BJ (cell line): Measurements from ENCODE around the gene SPATA32. TPM values are rescaled to one million over a fixed set of nuclear protein-coding genes. Genes with fewer than 3 reads are reported as not detected.

Experiments used
- CTCF ChIA-PET: fragments of 350-600 bp; formaldehyde crosslinking; extraction: SDS; loops from one replicate; lab custom pipeline; 2021; ENCODE audit warnings: antibody characterized with exemption, inconsistent platforms; lab: Yijun Ruan, JAX
- POLR2A ChIA-PET: fragments of 300-600 bp; sonication (Branson Sonifier 250); formaldehyde crosslinking; extraction: SDS; loops from one replicate; lab custom pipeline; 2021; ENCODE audit warnings: antibody characterized with exemption; lab: Charles Lee
- DNase-seq: peaks from one replicate; pipeline ENCODE4 v3.0.0-alpha.2; 2011; ENCODE audit warnings: low read depth
- H3K27me3 ChIP-seq: 2 replicates; pipeline ENCODE4 v1.6.0; 2011; ENCODE audit warnings: low read length; ENCODE audit not compliant: control insufficient read depth, insufficient read depth
- H3K36me3 ChIP-seq: 2 replicates; pipeline ENCODE4 v1.5.1; 2011; ENCODE audit warnings: low read length; ENCODE audit not compliant: control insufficient read depth, insufficient read depth
- H3K4me3 ChIP-seq: 2 replicates; pipeline ENCODE4 v1.5.1; 2011; ENCODE audit warnings: low read depth, mild to moderate bottlenecking, control low read depth, low read length
- polyA plus RNA-seq: library from polyadenylated mRNA; depleted of rRNA; stranded (reverse); fragments of >200 nt; gene quantifications from 2 replicates; pipeline ENCODE4 v1.2.3, GENCODE V29; 2011
- TF ChIP-seq, protein P1 (sequence below): IDR thresholded peaks from 2 replicates; pipeline ENCODE4 v1.5.1; 2011; ENCODE audit warnings: low read depth, mild to moderate bottlenecking, control low read depth, inconsistent platforms, low read length, moderate library complexity; ENCODE audit not compliant: insufficient read depth

Gene SPATA32
- polyA plus RNA-seq, 1 experiment = not detected

DNA sequence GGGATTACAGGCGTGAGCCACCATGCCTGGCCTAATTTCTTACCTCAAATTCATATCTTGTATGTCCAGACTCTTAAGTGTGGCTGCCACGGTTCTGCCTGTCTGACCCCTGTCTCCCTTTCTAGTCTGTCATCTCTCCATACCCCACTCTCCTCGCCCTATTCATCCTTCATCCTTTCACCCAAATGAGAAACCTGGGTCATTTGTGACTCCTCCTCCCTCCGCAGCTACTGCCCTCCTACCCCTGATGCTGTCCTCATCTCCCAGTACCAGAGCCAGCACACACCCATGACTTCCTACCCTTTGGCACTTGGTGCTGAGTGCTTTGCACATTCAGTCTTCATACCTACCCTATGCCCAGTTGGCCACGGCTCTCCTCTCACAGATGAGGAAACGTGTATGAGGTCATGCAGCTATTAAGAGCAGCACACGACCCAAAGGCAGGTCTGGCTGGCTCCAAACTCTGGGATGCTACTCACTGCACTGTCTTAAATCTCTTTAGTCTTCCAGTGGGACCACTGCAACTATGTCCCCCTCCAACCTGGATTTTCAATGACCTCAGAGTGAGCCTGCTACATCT lies 1.6 kb downstream of the SPATA32 start:
- no peaks in the 10 kb centered on the region for H3K27me3 ChIP-seq
- ChIA-PET CTCF (interaction anchor here (1.2 to 2.8 kb wide), 4 partner anchors 13 to 41 kb away, joined by 3 to 11 read pairs (median 7); no protein-coding TSS in a partner anchor), POLR2A (no interaction called here)
- H3K36me3 ChIP-seq = peaks cover 23% of the 10 kb centered on the region
- no peak overlapping the region for H3K4me3 ChIP-seq
- DNase-seq = no peak
- TF ChIP-seq, protein P1, sequence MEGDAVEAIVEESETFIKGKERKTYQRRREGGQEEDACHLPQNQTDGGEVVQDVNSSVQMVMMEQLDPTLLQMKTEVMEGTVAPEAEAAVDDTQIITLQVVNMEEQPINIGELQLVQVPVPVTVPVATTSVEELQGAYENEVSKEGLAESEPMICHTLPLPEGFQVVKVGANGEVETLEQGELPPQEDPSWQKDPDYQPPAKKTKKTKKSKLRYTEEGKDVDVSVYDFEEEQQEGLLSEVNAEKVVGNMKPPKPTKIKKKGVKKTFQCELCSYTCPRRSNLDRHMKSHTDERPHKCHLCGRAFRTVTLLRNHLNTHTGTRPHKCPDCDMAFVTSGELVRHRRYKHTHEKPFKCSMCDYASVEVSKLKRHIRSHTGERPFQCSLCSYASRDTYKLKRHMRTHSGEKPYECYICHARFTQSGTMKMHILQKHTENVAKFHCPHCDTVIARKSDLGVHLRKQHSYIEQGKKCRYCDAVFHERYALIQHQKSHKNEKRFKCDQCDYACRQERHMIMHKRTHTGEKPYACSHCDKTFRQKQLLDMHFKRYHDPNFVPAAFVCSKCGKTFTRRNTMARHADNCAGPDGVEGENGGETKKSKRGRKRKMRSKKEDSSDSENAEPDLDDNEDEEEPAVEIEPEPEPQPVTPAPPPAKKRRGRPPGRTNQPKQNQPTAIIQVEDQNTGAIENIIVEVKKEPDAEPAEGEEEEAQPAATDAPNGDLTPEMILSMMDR = no peak

DNA sequence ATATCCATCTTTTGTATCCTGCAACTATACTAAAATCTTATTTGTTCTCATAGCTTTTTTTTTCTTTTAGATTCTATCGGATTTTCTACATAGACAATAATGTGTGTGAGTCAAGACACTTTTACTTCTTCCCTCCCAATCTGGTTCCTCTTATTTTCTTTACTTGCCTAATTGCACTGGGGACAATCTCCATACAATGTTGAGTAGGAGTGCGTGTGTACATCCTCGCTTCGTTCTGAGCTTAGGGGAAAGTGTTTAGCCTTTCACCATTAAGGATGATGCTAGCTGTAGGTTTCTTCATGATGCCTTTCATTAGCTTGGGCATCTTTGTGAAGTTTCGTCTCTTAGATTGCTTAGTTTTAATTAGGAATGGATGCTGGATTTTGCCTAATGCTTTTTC lies 2.9 kb downstream of the SPATA32 start:
- ChIA-PET POLR2A (no interaction called here), CTCF (interaction anchor here (0.9 to 2.8 kb wide), 5 partner anchors 10 to 40 kb away, joined by 3 to 11 read pairs (median 5); no protein-coding TSS in a partner anchor)
- Histone ChIP-seq H3K36me3 (peaks cover 10% of the 10 kb centered on the region), H3K4me3 (no peak overlapping the region), H3K27me3 (no peaks in the 10 kb centered on the region)
- DNase-seq = no peak
- TF ChIP-seq, protein P1 = no peak

DNA sequence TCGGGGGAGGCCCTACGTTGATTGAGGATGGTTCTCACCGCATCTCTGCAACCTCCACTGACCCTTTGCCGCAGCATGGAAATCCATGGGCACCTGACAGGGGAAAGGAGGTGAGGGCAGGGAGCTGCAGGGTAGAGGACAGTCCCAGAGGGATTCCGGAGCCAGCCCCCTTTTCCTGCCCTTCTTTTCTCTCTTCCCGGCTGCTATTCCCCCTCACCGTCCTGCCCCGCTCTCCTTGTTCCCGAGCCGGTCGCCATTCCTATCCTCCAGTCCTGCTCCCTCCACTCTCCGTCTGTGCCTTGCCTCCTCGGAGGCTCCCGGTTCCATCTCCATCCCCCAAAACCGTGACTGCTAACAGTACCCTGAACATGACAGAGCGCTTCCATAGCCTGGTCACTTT lies 4.8 kb downstream of the SPATA32 start:
- DNase-seq = no peak
- no peak overlapping the region for H3K4me3 ChIP-seq
- ChIA-PET CTCF (interaction anchor here (1.3 to 1.5 kb wide), 3 partner anchors 10 to 21 kb away, joined by 4 to 7 read pairs (median 4); no protein-coding TSS in a partner anchor), POLR2A (no interaction called here)
- H3K36me3 ChIP-seq = no peaks in the 10 kb centered on the region; the same call in 1 of the 2 replicates
- no peaks in the 10 kb centered on the region for H3K27me3 ChIP-seq
- TF ChIP-seq, protein P1 = no peak

DNA sequence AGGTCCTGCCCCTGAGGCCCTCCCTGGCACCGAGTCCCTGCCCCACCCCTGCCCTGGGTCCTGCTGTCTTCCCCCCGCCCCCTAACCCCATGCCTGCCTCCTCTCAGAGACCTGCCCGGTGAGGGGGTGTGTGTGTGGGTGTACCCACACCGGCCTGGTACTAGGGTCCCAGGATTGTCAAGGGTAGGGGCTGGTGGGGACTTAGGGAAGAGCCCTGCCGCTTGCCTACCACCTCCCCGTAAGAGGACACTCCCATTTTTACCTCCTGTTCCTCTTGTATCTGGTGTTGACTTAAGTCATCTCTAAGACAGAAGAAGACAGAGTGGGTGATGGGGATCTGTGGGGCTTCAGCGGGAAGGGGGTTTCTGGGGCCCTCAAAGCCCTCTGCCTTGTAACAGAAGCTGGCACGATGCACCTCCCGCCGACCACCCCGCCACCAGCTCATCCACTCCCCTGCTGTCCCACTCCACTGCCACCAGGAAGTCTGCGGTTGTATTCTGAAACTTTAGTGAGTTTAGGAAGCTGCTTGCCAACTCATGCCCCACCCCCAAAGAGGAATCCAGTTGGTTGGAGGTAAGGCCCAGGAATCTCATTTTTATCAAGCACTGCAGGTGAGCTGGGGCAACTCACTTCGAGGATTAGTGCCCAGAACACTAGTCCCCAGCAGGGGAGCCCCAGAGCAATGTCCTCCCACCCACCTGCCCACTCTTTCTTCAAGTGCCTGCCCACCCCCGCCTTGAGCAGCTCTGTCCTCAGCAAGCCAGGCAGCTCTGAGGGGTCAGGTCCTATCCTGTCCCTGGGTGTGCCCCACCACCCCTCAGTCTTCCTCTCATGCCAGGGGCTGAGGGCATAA lies 5.6 kb downstream of the SPATA32 start:
- no peaks in the 10 kb centered on the region for H3K36me3 ChIP-seq
- no peak overlapping the region for H3K4me3 ChIP-seq
- TF ChIP-seq, protein P1 = no peak
- no peaks in the 10 kb centered on the region for H3K27me3 ChIP-seq
- ChIA-PET CTCF (interaction anchor here (0.6 to 2.1 kb wide), 8 partner anchors 9 to 139 kb away, joined by 3 to 8 read pairs (median 4); no protein-coding TSS in a partner anchor), POLR2A (no interaction called here)
- DNase-seq = no peak

DNA sequence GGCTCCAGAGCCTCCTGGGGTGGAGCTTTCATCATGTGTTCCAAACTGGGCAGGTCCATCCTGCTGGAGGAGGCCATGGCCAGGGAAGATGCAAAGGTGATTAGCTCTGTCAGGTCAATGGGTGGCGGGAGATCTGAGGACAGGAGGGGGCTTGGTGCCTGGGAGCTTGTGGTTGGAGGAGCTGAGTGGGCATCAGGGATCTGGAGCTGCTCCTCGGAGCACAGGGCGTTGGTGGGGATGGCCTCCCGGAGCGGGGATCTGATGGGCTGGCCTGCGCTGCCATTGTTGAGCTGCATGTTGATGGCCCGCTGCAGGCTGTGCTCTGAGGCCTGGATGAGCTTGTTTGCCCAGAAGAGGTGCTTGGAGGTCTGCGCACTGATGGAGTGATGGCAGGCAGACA lies 6.5 kb downstream of the SPATA32 start:
- ChIA-PET POLR2A (no interaction called here), CTCF (interaction anchor here (0.9 to 2.1 kb wide), 5 partner anchors 8 to 140 kb away, joined by 3 to 8 read pairs (median 3); partner anchors contain the start of gene ACBD4)
- H3K4me3 ChIP-seq = no peak overlapping the region
- TF ChIP-seq, protein P1 = no peak
- no peak for DNase-seq
- H3K27me3 ChIP-seq = no peaks in the 10 kb centered on the region
- H3K36me3 ChIP-seq = no peaks in the 10 kb centered on the region
